GM21367 (cell line): ENCODE results near the gene NAPSA.
"Not testable (repeated sequence)": the region's sequence is repeated elsewhere in the genome, so short reads cannot be mapped to it uniquely, and the experiment has no call there.

Experiments used
- ATAC-seq: cut with Tn5 transposase; IDR thresholded peaks from one replicate; pipeline ENCODE4 v1.9.1; 2021; ENCODE audit not compliant: unreplicated experiment

NAPSA gene

GRCh38 chr19:50361290-50362029, 4.0 kb downstream of the NAPSA start:
- ATAC-seq, result no peak

GRCh38 chr19:50359328-50359818, 6.1 kb downstream of the NAPSA start:
- ATAC-seq, result no peak

GRCh38 chr19:50358483-50359327, 6.7 kb downstream of the NAPSA start:
- no peak for ATAC-seq

DNA sequence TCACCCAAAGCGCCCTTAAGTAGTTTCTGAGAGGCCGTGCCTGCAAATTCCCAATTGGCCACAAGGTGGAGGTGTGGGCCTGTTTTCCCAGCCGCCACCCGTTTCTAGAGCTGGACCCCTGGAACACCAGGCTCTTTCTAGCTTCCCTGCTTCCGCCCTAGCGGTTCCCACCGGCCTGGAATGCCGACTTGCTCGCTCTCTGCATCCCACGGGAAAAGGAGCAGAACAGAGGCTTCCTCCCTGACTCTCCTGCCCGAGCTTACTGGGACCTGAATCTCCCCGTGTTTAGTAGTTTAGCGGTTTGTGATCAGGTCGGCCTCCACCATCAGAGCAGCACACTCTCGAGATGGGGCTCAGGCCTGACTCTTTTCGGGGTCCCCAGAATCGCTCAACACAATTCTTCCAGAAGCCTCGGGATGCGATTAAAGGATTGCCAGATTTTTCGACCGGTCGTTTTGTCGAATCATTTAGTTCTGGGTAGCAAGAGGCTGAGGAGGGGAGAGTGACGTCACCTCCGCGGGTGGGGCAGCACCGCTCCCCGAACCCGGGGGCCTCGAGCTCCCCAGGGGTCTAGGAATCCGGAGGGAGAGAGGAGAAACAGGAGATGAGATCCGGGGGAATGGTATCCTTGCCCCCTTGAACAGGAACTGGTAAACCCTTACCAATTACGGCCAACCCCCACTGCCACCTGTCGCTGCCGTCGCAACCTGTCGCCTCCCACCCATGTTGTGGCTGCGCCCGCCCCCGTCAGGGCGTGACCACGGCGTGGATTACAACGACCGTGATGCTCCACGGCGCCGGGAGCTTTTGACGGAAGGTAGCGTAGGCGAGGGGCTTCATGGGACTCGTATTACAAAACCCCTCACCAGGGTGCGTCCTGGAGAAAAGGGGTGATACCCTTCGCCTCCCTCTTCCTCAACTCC, 8.0 kb downstream of the NAPSA start:
- no peak for ATAC-seq

GRCh38 chr19:50356691-50357177, 8.7 kb downstream of the NAPSA start:
- ATAC-seq, result no peak

DNA sequence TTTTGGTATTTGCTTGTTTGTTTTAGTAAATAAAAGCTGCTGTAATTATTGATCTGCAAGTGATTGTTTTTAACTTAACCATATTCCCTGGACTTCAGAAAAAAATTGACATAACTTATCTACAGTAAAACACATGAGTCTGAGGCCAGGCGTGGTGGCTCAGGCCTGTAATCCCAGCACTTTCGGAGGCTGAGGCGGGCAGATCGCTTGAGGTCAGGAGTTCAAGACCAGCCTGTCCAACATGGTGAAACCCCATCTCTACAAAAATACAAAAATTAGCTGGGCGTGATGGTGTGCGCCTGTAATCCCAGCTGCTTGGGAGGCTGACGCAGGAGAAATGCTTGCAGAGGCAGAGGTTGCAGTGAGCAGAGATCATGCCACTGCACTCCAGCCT, 12.0 kb downstream of the NAPSA start:
- not testable (repeated sequence) for ATAC-seq

DNA sequence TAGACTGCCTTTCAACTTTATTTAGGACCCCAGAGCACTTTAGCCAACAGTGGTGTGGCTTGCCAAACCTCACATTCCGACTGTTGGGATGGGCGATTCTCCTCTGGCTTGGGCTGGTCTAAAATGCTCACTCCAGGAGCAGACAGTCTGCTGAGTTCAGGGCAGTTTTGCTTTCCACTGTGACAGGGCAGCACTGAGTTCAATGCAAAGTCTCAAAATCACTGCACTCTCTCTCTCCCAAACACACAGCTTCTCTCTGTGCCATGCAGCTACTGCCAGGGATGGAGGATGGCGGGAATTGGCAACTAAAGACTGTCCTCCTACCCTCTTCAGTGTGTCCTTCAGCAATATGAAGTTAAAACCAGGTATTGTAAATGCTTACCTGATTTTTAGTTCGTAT, 13.2 kb downstream of the NAPSA start:
- ATAC-seq, result no peak

DNA sequence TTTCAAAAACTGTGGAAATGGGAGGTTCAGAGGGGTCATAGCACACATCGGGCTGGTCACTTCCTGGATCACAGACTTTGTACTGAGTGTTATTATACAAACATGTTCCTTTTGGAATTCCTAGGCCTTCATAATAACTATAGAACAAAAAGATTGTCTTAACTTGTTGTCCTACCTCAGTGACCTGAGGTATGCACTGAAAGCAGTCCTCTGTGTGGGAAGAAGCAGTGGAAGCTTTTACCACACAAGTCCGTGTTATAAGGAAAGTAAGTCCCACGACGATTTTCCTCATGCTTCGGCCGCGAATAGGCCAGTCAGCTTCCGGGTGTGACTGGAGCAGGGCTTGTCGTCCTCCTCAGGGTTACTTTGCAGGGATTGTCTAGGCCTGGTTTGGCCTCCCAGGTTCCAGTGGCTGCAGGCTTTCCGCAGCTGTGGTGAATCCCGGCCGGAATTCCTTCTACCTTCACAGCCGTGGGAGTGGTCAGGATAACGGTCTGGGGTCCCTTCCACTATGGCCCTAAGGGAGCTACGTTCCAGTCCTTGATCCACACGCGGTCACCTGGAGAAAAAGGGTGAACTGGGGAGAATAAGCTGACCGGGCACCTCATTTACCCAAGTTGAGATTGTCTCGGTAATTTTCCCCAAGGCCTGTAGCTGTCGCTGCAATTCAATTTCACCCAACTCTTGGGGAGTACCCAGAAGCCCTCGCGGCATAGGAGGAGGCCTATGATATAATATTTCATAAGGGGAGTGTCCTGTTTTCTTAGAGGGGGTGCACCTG, 16.0 kb downstream of the NAPSA start:
- ATAC-seq, result no peak

- not testable (repeated sequence) for ATAC-seq
Observed at GRCh38 chr19:50347089-50347581, 18.3 kb downstream of the NAPSA start.

DNA sequence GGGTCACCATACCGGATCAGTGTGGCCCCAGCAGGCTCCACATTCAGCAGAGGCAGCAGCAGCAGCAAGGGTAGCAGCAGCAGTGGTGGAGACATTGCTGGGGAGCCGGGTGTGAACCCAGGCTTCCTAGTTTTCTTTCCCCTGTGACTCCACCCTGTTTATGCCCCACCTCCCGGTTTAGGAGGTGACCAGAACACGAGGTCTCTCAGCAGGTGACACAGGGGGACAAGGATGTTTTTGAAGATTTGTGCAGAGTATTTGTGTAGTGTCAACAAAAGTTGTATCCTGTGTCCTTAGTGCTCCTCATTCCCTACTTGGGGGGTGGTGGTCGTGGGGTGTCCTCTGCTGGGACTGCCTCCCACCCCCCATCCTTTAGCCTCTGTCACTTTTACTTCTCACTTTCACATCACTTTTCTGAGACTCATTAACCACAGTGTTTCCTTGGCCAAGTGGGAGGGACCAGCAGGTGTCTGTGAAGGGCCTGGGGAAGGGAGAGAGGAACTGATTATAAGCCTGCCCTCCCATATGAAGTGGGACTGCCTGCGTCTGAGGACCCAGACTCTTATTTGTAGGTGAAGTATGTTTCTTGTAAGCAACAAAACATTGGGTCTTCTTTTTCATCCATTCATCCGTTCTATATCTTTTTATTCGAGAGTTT, 20.6 kb downstream of the NAPSA start:
- ATAC-seq, result no peak

DNA sequence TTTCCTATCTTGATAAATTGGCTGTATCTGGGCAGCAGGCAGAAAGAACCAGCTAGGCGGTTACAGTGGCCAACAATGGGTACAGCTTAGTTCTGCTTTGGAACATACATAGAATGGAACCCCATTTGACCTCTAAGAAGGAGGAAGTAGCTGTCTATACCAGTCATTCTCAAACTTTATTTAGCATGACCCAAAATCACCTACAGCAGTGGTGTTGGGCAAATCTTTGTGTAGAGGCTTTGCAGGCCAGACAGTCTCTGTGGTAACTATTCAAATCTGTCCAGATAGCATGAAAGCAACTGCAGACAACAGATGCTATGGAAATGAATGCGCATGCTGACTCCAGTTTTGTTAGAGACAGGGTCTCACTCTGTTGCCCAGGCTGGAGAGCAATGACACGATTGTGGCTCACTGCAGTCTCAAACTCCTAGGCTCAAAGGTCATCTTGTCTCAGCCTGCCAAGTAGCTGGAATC, 24.3 kb downstream of the NAPSA start:
- ATAC-seq, result peak; percentile 42

DNA sequence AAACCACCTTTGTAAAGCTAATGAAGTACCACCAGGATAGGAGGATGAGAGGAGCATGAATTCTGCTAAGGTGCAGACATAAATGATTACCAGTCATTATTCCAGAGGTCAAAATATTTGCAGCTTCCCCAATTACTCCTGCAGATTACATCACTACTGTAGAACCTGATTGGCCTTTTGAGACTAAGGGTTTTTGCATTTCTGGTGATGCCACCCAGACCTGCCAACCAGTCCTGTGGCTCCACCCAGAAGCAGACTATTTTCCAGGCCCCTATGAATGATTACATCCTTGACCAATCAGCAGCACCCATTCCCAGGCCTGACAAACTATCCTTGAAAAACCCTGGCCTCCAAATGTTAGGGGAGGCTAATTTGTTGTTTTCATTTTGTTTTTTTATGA, 25.1 kb downstream of the NAPSA start:
- ATAC-seq, result no peak

DNA sequence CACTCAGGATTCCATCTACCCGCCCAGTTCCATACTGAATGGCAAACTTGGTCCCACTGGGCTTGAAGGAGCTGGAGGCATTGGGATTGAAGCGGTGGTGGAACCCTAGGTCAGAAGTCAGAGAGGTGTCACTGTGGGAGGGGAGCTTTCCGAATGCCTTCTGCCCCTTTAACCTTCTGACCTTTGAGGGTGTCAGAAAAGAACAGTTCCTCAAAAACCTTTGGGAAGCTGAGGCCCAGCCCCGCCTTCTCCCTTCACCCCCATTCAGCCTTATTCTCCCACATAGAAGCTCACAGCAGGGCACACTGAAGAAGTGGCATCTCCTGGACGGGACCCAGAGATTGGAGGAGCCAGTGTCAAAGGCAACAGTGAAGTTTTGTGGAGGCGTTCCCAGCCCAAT, 28.4 kb downstream of the NAPSA start:
- ATAC-seq, result not testable (repeated sequence)

DNA sequence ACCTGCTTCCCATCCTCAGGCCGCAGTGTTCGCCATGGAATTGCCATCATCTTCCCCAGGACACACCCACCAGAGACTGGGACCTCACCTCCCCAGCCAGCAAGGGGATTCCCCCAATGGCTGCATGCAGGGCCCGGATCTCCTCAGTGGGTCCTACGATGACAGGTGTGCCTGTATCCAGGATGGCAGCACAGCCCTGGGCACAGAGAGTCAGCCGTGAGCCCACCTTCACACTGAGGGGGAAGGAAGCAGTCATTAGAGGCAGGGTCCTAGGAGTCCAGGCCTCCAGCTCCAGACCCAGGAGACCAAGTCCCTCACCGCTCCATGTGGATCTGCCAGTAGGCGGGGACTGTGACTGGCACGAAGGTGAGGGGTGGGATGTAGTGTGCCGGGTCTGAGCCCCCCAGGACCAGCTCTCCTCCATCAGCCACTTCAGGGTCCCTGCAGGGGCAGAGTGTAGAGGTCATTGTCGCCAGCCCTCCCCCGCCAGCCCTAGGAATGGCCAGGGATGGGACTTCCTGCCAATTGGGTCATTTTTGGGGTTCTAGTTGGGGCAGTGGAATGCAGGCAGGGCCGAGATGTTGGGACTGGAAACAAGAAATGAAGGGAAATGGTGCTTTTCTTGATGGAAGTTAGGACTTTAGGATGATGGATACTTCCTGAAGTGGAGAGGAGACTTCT, 30.6 kb downstream of the NAPSA start:
- ATAC-seq, result no peak

GRCh38 chr19:50333737-50334617, 31.5 kb downstream of the NAPSA start:
- ATAC-seq, result peak; percentile 17

DNA sequence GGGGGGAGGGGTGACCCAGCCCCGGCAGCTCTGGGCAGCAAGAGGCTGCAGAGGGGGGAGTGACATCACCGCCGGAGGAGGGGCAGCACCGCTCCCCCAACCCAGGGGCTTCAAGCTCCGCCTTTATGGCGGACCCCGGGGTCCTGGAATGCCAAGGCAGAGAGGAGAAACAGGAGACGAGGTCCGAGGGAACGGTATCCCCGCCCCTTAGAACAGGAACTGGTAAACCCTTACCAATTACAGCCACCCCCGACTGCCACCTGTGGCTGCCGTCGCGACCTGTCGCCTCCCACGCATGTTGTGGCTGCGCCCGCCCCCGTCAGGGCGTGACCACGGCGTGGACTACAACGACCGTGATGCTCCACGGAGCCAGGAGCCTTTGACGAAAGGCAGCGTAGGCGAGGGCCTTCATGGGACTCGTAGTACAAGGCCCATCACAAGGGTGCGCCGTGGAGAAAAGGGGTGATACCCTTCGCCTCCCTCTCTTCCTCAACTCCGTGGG, 32.2 kb downstream of the NAPSA start:
- peak; percentile 33 for ATAC-seq

DNA sequence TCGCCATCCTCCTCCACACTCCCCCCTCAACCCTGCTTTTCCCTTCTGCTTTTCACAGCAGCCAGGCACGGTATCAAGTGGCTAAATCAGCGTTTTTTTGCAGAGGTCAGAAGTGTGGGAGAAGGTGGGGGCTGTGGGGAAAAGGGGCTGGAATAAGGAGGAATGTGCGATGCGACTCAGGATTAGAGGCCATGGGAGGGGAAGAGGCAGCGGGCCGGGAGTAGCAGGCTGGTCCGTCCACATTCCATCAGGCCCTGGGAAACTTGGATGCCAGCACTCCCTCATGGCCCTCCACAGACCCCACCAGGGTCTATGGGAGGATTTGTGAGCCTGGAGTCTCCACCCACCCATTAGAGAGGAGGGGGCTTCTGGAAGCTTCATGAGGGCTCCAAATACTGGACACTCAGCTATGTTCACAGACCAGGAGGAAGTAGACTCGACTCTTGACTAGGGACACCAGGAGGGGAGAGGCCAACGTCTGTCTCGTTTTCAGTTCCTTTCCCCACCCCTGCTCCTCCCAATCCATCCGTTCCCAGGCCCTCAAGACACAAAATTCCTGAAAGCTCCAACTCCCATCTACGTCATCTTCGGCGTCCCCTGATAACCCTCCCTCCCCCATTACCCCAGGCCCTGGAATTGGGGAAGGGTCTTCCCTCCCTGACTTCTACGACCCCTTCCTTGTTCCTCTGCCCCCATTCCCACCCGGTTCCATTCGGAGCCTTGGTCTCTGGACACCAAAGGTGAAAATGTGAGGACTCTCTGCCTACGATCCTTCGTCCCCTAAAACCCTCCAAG, 33.0 kb downstream of the NAPSA start:
- no peak for ATAC-seq
